K562 (cell line): ENCODE measurements around the gene CEP250. TPM values are rescaled to one million over a fixed set of nuclear protein-coding genes. Genes with fewer than 3 reads are reported as not detected.

Experiments
- ATAC-seq: fragments of 200-7000 bp; cut with Tn5 transposase; 3 replicates; pipeline ENCODE4 v1.9.1; 2020; ENCODE audit warnings: moderate library complexity
- BruUV-seq: library from RNA; stranded (reverse); fragments of 400-500 nt; replicated peaks from 2 replicates; lab custom pipeline; 2021; lab: Mats Ljungman, UMichigan
- CTCF ChIA-PET: fragments of 300-600 bp; formaldehyde crosslinking; extraction: SDS; loops from one replicate; lab custom pipeline; 2021; ENCODE audit warnings: low intra/inter-chr PET ratio; lab: Yijun Ruan, JAX
- POLR2A ChIA-PET: fragments of 300-600, 350-650 bp; sonication (Branson Sonifier 250); formaldehyde crosslinking; extraction: SDS; loops from one replicate; lab custom pipeline; 2021; ENCODE audit warnings: antibody characterized with exemption, inconsistent platforms; lab: Yijun Ruan, JAX
- DNase-seq, 4 experiments: peaks; one replicate each; pipeline versions ENCODE4 v3.0.0 to v3.0.0-alpha.2; 2011 to 2018; ENCODE audit warnings: low spot score in 3 of 4, mixed read lengths in 3 of 4; ENCODE audit errors: extremely low read depth in 1 of 4
- FAIRE-seq: peaks from 2 replicates; lab custom pipeline; 2011; peaks lifted over from hg19 to GRCh38; lab: Jason Lieb, UNC
- H2AFZ ChIP-seq: 2 replicates; pipeline ENCODE4 v1.6.0; 2011; ENCODE audit warnings: low read depth, low read length, control low read depth, inconsistent platforms
- H3K27ac ChIP-seq: fragments of 200-600 bp; 3 replicates; pipeline ENCODE4 v1.8.0; 2011; ENCODE audit warnings: low read depth, mild to moderate bottlenecking, control low read depth, inconsistent platforms, low read length, moderate library complexity, mixed read lengths; ENCODE audit errors: extremely low read depth
- H3K27me3 ChIP-seq, 2 experiments: fragments of 300-600 bp in 1 of 2; 2 replicates in 1 of 2; 3 replicates in 1 of 2; pipeline versions ENCODE4 v1.6.0 to v1.8.0; 2011; ENCODE audit warnings: inconsistent platforms in 2 of 2, low read length in 2 of 2, mild to moderate bottlenecking in 1 of 2, mixed read lengths in 1 of 2, moderate library complexity in 1 of 2; ENCODE audit not compliant: control insufficient read depth in 2 of 2, insufficient read depth in 2 of 2
- H3K36me3 ChIP-seq: fragments of 300-600 bp; 3 replicates; pipeline ENCODE4 v1.8.0; 2011; ENCODE audit warnings: mild to moderate bottlenecking, low read length, inconsistent platforms; ENCODE audit not compliant: control insufficient read depth, insufficient read depth
- H3K4me1 ChIP-seq, 2 experiments: fragments of 200-600 bp in 1 of 2; replicated peaks in 1 of 2; 2 replicates in 1 of 2; 3 replicates in 1 of 2; pipeline versions ENCODE4 v1.5.1 to v1.8.0; 2011; ENCODE audit warnings: inconsistent platforms in 2 of 2, low read length in 2 of 2, mild to moderate bottlenecking in 1 of 2, mixed read lengths in 1 of 2, moderate library complexity in 1 of 2; ENCODE audit not compliant: control insufficient read depth in 2 of 2, insufficient read depth in 2 of 2
- H3K4me2 ChIP-seq: 2 replicates; pipeline ENCODE4 v1.6.1; 2011; ENCODE audit warnings: low read length, control low read depth, inconsistent platforms, mixed read lengths; ENCODE audit not compliant: insufficient read depth
- H3K4me3 ChIP-seq: fragments of 200-600 bp; sonication (generic), shearing (Covaris generic); 2 replicates; pipeline ENCODE4 v1.5.1; 2016; ENCODE audit warnings: control low read depth, inconsistent platforms
- H3K79me2 ChIP-seq: fragments of 200-600 bp; 3 replicates; pipeline ENCODE4 v1.8.0; 2011; ENCODE audit warnings: low read length, inconsistent platforms; ENCODE audit not compliant: control insufficient read depth, insufficient read depth
- H3K9ac ChIP-seq, 2 experiments: 2 replicates each; pipeline versions ENCODE4 v1.6.0 to v1.6.1; 2011; ENCODE audit warnings: low read depth in 2 of 2, low read length in 2 of 2, control low read depth in 1 of 2, inconsistent platforms in 1 of 2, mild to moderate bottlenecking in 1 of 2, mixed read lengths in 1 of 2; ENCODE audit not compliant: insufficient read depth in 1 of 2
- H3K9me1 ChIP-seq: one replicate; pipeline ENCODE4 v1.6.0; 2011; ENCODE audit warnings: inconsistent platforms, mild to moderate bottlenecking, low read length, moderate library complexity; ENCODE audit not compliant: control insufficient read depth, insufficient read depth
- H3K9me3 ChIP-seq: replicated peaks from 2 replicates; pipeline ENCODE4 v1.5.1; 2011; ENCODE audit warnings: low read depth, low read length, inconsistent platforms; ENCODE audit not compliant: control insufficient read depth, insufficient read depth
- H4K20me1 ChIP-seq: replicated peaks from 2 replicates; pipeline ENCODE4 v1.6.1; 2011; ENCODE audit warnings: low read length, inconsistent platforms, mixed read lengths; ENCODE audit not compliant: control insufficient read depth, insufficient read depth
- MTF1 ChIP-seq: fragments of 250-450 bp; sonication (Bioruptor Pico); IDR thresholded peaks from 2 replicates; pipeline ENCODE4 v1.9.0; 2021; ENCODE audit warnings: moderate library complexity, mild to moderate bottlenecking, inconsistent platforms, borderline replicate concordance
- PTRF ChIP-seq: fragments of 450-650 bp; IDR thresholded peaks from 2 replicates; pipeline ENCODE4 v1.6.1; 2016; ENCODE audit warnings: mild to moderate bottlenecking, missing genetic modification characterization, missing compliant biosample characterization
- ZNF197 ChIP-seq: fragments of 200-800 bp; sonication (Bioruptor generic); IDR thresholded peaks from 2 replicates; pipeline ENCODE4 v1.6.1; 2016; ENCODE audit warnings: low read depth, missing genetic modification characterization, missing compliant biosample characterization
- WGBS: fragments of 100-300 bp; shearing (Covaris generic); methylation state at CpG from one replicate; pipeline ENCODE4 v1.1.6; 2016; ENCODE audit warnings: low coverage, mixed read lengths; ENCODE audit not compliant: insufficient coverage; ENCODE audit errors: missing lambda C conversion rate; 5-methylcytosine and 5-hydroxymethylcytosine counted together
- in situ Hi-C: fragments of 300-500 bp; cut with MboI; formaldehyde crosslinking; loops from 4 replicates; pipeline ENCODE4 v1.15.0; 2018; ENCODE audit warnings: inconsistent platforms, mixed read lengths
- intact Hi-C: fragments of 100-400 bp; cut with micrococcal nuclease; formaldehyde crosslinking; loops from 2 replicates; pipeline ENCODE4 v1.14.2; 2022
- polyA plus RNA-seq, 8 experiments: library from polyadenylated mRNA; depleted of rRNA in 4 of 8; stranded (reverse) in 5 of 8; unstranded in 3 of 8; fragments of >200 nt; fragmentation: Nextera tagmentation in 2 of 8; fragmentation: Illumina TruSeq in 1 of 8; extraction: Ambion mirVana in 2 of 8; extraction: Trizol in 1 of 8; gene quantifications; 2 replicates each; pipeline versions ENCODE4 v1.2.1 to v1.2.3, GENCODE V29; 2011 to 2014; ENCODE audit warnings: inconsistent platforms in 1 of 8, missing spikeins in 1 of 8
- total RNA-seq, 7 experiments: library from RNA; depleted of rRNA in 6 of 7; stranded (reverse); fragments of >200 nt in 6 of 7; fragmentation: Illumina TruSeq in 2 of 7; extraction: Trizol in 2 of 7; gene quantifications; 2 replicates each; pipeline versions ENCODE4 v1.2.1 to v1.2.3, GENCODE V29; 2011 to 2021; ENCODE audit warnings: low replicate concordance in 1 of 7
- TF ChIP-seq, protein P1 (sequence below), 2 experiments: fragments of 450-650 bp in 1 of 2; IDR thresholded peaks; 2 replicates each; pipeline ENCODE4 v1.6.1; 2011 to 2017; ENCODE audit warnings: low read depth in 2 of 2, antibody characterized with exemption in 1 of 2, borderline replicate concordance in 1 of 2, low read length in 1 of 2, mild to moderate bottlenecking in 1 of 2, mixed read lengths in 1 of 2; ENCODE audit not compliant: control insufficient read depth in 1 of 2

The CEP250 gene
- total and polyA plus RNA-seq, 9 of the 15 experiments (the other 6 are each of a cell fraction or from before 2014, with no cell fraction given), result 2.5 to 41.9 (median 20.5) TPM

- Histone ChIP-seq H3K9me3 (no peaks in the 10 kb centered on the region), H3K4me1 (no peaks in the 10 kb centered on the region), H3K4me2 (no peak overlapping the region), H3K36me3 (peaks cover 82% of the 10 kb centered on the region), H3K9me1 (no peaks in the 10 kb centered on the region), H2AFZ (no peak overlapping the region), H3K4me3 (no peak overlapping the region), H3K27me3 (no peaks in the 10 kb centered on the region), H4K20me1 (no peaks in the 10 kb centered on the region), H3K9ac (no peak overlapping the region), H3K79me2 (no peaks in the 10 kb centered on the region), H3K27ac (no peak overlapping the region)
- POLR2A ChIA-PET, result interaction anchor here (0.6 kb wide), 1 partner anchor 13 kb away, joined by 3 read pairs; no protein-coding TSS in a partner anchor
- FAIRE-seq (no peak), DNase-seq (no peak), ATAC-seq (no peak)
- no TSS peak for BruUV-seq
- TF ChIP-seq PTRF (tag), result no peak
- in situ Hi-C loops (no loop called here), intact Hi-C loops (no loop called here)
- CTCF ChIA-PET, result no interaction called here
- 87% methylated on average over 6 of the region's 6 CpGs for WGBS
These were observed 37.0 kb downstream of the CEP250 start for GRCh38 chr20:35492352-35492751.

- ATAC-seq, result no peak
- POLR2A ChIA-PET, result no interaction called here
- 92% methylated on average over 3 of the region's 3 CpGs for WGBS
These were observed 41.1 kb downstream of the CEP250 start for GRCh38 chr20:35496481-35496880.

More at GRCh38 chr20:35496481-35496880, 41.1 kb downstream of the CEP250 start:
- CTCF ChIA-PET, result no interaction called here
- in situ Hi-C loops, result no loop called here
- no TSS peak for BruUV-seq
- H3K9me1 ChIP-seq, result no peaks in the 10 kb centered on the region
- no peaks in the 10 kb centered on the region for H3K79me2 ChIP-seq
- H3K9me3 ChIP-seq, result no peaks in the 10 kb centered on the region
- no peak overlapping the region for H3K4me2 ChIP-seq
- no peak overlapping the region for H3K27ac ChIP-seq
- no peaks in the 10 kb centered on the region for H4K20me1 ChIP-seq
- H3K9ac ChIP-seq, result no peak overlapping the region
- no peak overlapping the region for H2AFZ ChIP-seq
- H3K27me3 ChIP-seq, result no peaks in the 10 kb centered on the region
- peaks cover 85% of the 10 kb centered on the region for H3K36me3 ChIP-seq
- no peak for DNase-seq
- TF ChIP-seq, protein P1, sequence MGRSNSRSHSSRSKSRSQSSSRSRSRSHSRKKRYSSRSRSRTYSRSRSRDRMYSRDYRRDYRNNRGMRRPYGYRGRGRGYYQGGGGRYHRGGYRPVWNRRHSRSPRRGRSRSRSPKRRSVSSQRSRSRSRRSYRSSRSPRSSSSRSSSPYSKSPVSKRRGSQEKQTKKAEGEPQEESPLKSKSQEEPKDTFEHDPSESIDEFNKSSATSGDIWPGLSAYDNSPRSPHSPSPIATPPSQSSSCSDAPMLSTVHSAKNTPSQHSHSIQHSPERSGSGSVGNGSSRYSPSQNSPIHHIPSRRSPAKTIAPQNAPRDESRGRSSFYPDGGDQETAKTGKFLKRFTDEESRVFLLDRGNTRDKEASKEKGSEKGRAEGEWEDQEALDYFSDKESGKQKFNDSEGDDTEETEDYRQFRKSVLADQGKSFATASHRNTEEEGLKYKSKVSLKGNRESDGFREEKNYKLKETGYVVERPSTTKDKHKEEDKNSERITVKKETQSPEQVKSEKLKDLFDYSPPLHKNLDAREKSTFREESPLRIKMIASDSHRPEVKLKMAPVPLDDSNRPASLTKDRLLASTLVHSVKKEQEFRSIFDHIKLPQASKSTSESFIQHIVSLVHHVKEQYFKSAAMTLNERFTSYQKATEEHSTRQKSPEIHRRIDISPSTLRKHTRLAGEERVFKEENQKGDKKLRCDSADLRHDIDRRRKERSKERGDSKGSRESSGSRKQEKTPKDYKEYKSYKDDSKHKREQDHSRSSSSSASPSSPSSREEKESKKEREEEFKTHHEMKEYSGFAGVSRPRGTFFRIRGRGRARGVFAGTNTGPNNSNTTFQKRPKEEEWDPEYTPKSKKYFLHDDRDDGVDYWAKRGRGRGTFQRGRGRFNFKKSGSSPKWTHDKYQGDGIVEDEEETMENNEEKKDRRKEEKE (IDR thresholded peaks at IDR 0.05; ENCODE audit: borderline replicate concordance in 1 of 2, control insufficient read depth in 1 of 2, low read depth in 2 of 2, low read length in 1 of 2), result no peak
- TF ChIP-seq MTF1 (CRISPR knock-in tag) (no peak), ZNF197 (CRISPR knock-in tag) (no peak)
- no peaks in the 10 kb centered on the region for H3K4me1 ChIP-seq
- no peak overlapping the region for H3K4me3 ChIP-seq
- intact Hi-C loops, result no loop called here
- no peak for FAIRE-seq
